Hepatocyte (in vitro differentiated cells): Measurements from ENCODE around the gene DMXL1. TPM values are rescaled to one million over a fixed set of nuclear protein-coding genes. Genes with fewer than 3 reads are reported as not detected.

Experiments
- DNase-seq: peaks from one replicate; pipeline ENCODE4 v3.0.0-alpha.2; 2016; ENCODE audit warnings: low spot score
- H2AFZ ChIP-seq: fragments of 200-600 bp; sonication (generic); 2 replicates; pipeline ENCODE4 v1.6.0; 2016; ENCODE audit warnings: antibody characterized with exemption, mild to moderate bottlenecking
- H3K27ac ChIP-seq: fragments of 200-600 bp; sonication (generic); 2 replicates; pipeline ENCODE4 v1.5.1; 2016; ENCODE audit warnings: mild to moderate bottlenecking
- H3K27me3 ChIP-seq: fragments of 200-600 bp; sonication (generic); 2 replicates; pipeline ENCODE4 v1.6.1; 2016
- H3K36me3 ChIP-seq: fragments of 200-600 bp; sonication (generic); replicated peaks from 2 replicates; pipeline ENCODE4 v1.5.1; 2016; ENCODE audit warnings: low read depth; ENCODE audit not compliant: insufficient read depth
- H3K4me1 ChIP-seq: fragments of 200-600 bp; sonication (generic); 2 replicates; pipeline ENCODE4 v1.5.1; 2016; ENCODE audit warnings: mild to moderate bottlenecking, moderate library complexity; ENCODE audit not compliant: insufficient read depth
- H3K4me2 ChIP-seq: fragments of 200-600 bp; sonication (generic); 2 replicates; pipeline ENCODE4 v1.6.0; 2016
- H3K4me3 ChIP-seq: fragments of 200-600 bp; sonication (generic); 2 replicates; pipeline ENCODE4 v1.5.1; 2016; ENCODE audit warnings: mild to moderate bottlenecking
- H3K79me2 ChIP-seq: fragments of 200-600 bp; sonication (generic); 2 replicates; pipeline ENCODE4 v1.6.0; 2017; ENCODE audit warnings: mild to moderate bottlenecking
- H3K9me2 ChIP-seq: fragments of 200-600 bp; sonication (generic); replicated peaks from 2 replicates; pipeline ENCODE4 v1.6.0; 2017; ENCODE audit warnings: mild to moderate bottlenecking; ENCODE audit not compliant: insufficient read depth
- H3K9me3 ChIP-seq: fragments of 200-600 bp; sonication (generic); 2 replicates; pipeline ENCODE4 v1.5.1; 2016; ENCODE audit warnings: low read depth, mild to moderate bottlenecking
- H4K20me1 ChIP-seq: fragments of 200-600 bp; sonication (generic); 2 replicates; pipeline ENCODE4 v1.6.0; 2016; ENCODE audit warnings: mild to moderate bottlenecking; ENCODE audit not compliant: insufficient read depth, poor library complexity, severe bottlenecking
- CTCF ChIP-seq: fragments of 200-600 bp; sonication (generic); IDR thresholded peaks from 2 replicates; pipeline ENCODE4 v1.5.1; 2016; ENCODE audit warnings: antibody characterized with exemption, mild to moderate bottlenecking; ENCODE audit not compliant: poor library complexity
- EZH2 ChIP-seq: fragments of 200-600 bp; sonication (generic); IDR thresholded peaks from 2 replicates; pipeline ENCODE4 v1.6.1; 2016; ENCODE audit warnings: antibody characterized with exemption, mild to moderate bottlenecking, borderline replicate concordance
- EZH2phosphoT487 ChIP-seq: fragments of 200-600 bp; sonication (generic); IDR thresholded peaks from one replicate; pipeline ENCODE4 v1.6.1; 2018; ENCODE audit warnings: antibody characterized with exemption, mild to moderate bottlenecking, low read depth, moderate library complexity; ENCODE audit not compliant: unreplicated experiment, severe bottlenecking
- WGBS: methylation state at CpG from one replicate; pipeline ENCODE4 v1.1.6; 2016; ENCODE audit warnings: low lambda C conversion rate; ENCODE audit errors: missing lambda C conversion rate; 5-methylcytosine and 5-hydroxymethylcytosine counted together
- polyA plus RNA-seq: library from polyadenylated mRNA; unstranded; fragments of >200 nt; fragmentation: Nextera tagmentation; extraction: Ambion mirVana; gene quantifications from 2 replicates; pipeline ENCODE4 v1.2.1, GENCODE V29; 2016
- total RNA-seq: library from RNA; depleted of rRNA; stranded (reverse); fragments of >200 nt; gene quantifications from 2 replicates; pipeline ENCODE4 v1.2.3, GENCODE V29; 2014

Gene DMXL1
- total and polyA plus RNA-seq, 2 experiments from 2014 or later: 13.3 to 46.1 TPM

- H3K79me2 ChIP-seq: no peaks in the 10 kb centered on the region
- H3K9me2 ChIP-seq: no peaks in the 10 kb centered on the region
- H3K27ac ChIP-seq: no peak overlapping the region
- H3K27me3 ChIP-seq: no peaks in the 10 kb centered on the region
- 96% methylated on average over 2 of the region's 2 CpGs for WGBS
- DNase-seq: no peak
- H3K4me2 ChIP-seq: no peak overlapping the region
- no peaks in the 10 kb centered on the region for H4K20me1 ChIP-seq
- no peak overlapping the region for H2AFZ ChIP-seq
- no peaks in the 10 kb centered on the region for H3K4me1 ChIP-seq
- no peak overlapping the region for H3K4me3 ChIP-seq
- H3K36me3 ChIP-seq: no peaks in the 10 kb centered on the region
- TF ChIP-seq CTCF (no peak), EZH2 (no peak), EZH2phosphoT487 (no peak)
- H3K9me3 ChIP-seq: no peaks in the 10 kb centered on the region
Measured at GRCh38 chr5:119212026-119212425, 141.1 kb downstream of the DMXL1 start.

- Histone ChIP-seq H3K4me3 (no peak overlapping the region), H3K9me3 (no peaks in the 10 kb centered on the region), H3K79me2 (no peaks in the 10 kb centered on the region), H3K36me3 (no peaks in the 10 kb centered on the region), H3K27me3 (no peaks in the 10 kb centered on the region), H3K4me1 (no peaks in the 10 kb centered on the region), H3K4me2 (no peak overlapping the region), H2AFZ (no peak overlapping the region), H3K9me2 (no peaks in the 10 kb centered on the region), H4K20me1 (no peaks in the 10 kb centered on the region), H3K27ac (no peak overlapping the region)
- DNase-seq: no peak
- TF ChIP-seq EZH2phosphoT487: no peak
- TF ChIP-seq EZH2: no peak
Measured at GRCh38 chr5:119212676-119213075, 141.8 kb downstream of the DMXL1 start.

- H3K9me2 ChIP-seq: no peaks in the 10 kb centered on the region
- H3K79me2 ChIP-seq: no peaks in the 10 kb centered on the region
- H3K27ac ChIP-seq: no peak overlapping the region
- H3K9me3 ChIP-seq: no peaks in the 10 kb centered on the region
- H4K20me1 ChIP-seq: no peaks in the 10 kb centered on the region
- H3K36me3 ChIP-seq: no peaks in the 10 kb centered on the region
- H3K4me2 ChIP-seq: no peak overlapping the region
- DNase-seq: no peak
- WGBS: 94% methylated on average over 3 of the region's 3 CpGs
- no peaks in the 10 kb centered on the region for H3K4me1 ChIP-seq
- no peak for TF ChIP-seq EZH2
- TF ChIP-seq EZH2phosphoT487: no peak
- TF ChIP-seq CTCF: no peak
- no peaks in the 10 kb centered on the region for H3K27me3 ChIP-seq
- no peak overlapping the region for H2AFZ ChIP-seq
- H3K4me3 ChIP-seq: no peak overlapping the region
Measured at GRCh38 chr5:119217183-119217582, 146.3 kb downstream of the DMXL1 start.

GRCh38 chr5:119218830-119219782 is 148.2 kb downstream of the DMXL1 start:
- no peaks in the 10 kb centered on the region for H3K27me3 ChIP-seq
- no peak overlapping the region for H3K27ac ChIP-seq
- no peaks in the 10 kb centered on the region for H3K79me2 ChIP-seq
- no peaks in the 10 kb centered on the region for H4K20me1 ChIP-seq
- H3K4me3 ChIP-seq: no peak overlapping the region
- no peaks in the 10 kb centered on the region for H3K9me3 ChIP-seq
- H3K36me3 ChIP-seq: no peaks in the 10 kb centered on the region
- H3K9me2 ChIP-seq: no peaks in the 10 kb centered on the region
- H3K4me2 ChIP-seq: no peak overlapping the region
- no peak overlapping the region for H2AFZ ChIP-seq
- H3K4me1 ChIP-seq: no peaks in the 10 kb centered on the region
- DNase-seq: peak; percentile 2
- WGBS: 65% methylated on average over 6 of the region's 6 CpGs
- no peak for TF ChIP-seq EZH2phosphoT487
- TF ChIP-seq EZH2: no peak
- TF ChIP-seq CTCF: no peak
